ENCODE data around the gene ETV6. TPM values are rescaled to one million over a fixed set of nuclear protein-coding genes. Genes with fewer than 3 reads are reported as not detected.

The ETV6 gene
- total RNA-seq, 1 experiment from 2014 or later, result 1.9 TPM

DNA sequence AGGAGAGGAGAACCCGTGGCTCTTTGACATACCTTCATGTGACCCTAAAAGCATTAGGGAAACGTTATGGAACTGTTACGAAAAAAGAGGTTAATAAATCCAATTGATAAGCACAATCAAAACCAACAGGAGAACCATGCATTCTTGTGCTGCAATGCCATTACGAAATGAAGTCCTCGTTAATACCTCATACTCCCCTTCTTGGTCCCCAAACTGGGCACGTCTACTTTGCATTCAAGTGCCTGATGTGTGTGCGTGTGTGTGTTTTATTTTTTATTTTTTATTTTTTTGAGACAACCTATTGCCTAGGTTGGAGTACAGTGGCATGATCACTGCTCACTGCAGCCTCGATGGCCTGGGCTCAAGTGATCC lies 150.0 kb downstream of the ETV6 start:
- no peak for DNase-seq (ENCODE audit: low spot score)

DNA sequence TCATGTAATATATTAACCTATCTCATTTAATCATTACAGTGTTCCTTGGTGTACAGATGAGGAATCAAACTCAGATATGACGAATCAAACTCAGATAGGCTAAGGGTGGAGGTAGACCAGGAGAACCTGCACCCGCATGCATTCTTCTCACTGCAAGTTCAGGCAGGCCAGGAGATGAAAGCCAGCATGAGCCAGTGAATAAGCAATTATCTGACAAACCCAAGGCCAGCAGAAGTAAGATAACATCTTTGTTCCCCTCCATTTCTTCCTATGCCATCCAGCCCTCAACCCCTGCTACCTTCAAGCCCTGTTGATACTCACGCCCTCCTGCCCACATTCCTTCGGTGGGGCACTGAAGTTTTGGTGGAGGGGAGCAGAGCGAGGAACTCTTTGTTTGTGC lies 152.2 kb downstream of the ETV6 start:
- no peak for DNase-seq (ENCODE audit: low spot score)

DNA sequence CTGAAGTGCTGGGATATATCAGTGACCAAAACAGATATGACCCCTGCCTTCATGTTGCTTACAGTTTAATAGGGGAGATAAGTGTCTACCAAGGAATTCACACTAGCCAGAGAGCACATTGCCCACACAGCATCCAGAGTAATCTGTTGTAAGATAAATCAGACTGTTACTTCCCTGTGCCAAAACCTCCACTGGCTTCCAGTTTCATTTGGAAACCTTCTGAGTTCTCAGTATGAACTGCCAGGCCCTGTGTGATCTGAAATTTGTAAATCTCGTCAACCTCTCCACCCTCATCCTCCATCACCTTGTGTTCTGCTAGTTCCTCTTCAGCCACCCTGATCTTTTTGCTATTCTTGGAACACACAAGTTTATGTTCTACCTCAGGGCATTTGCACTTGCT lies 154.7 kb downstream of the ETV6 start:
- DNase-seq (ENCODE audit: low spot score), result no peak

DNA sequence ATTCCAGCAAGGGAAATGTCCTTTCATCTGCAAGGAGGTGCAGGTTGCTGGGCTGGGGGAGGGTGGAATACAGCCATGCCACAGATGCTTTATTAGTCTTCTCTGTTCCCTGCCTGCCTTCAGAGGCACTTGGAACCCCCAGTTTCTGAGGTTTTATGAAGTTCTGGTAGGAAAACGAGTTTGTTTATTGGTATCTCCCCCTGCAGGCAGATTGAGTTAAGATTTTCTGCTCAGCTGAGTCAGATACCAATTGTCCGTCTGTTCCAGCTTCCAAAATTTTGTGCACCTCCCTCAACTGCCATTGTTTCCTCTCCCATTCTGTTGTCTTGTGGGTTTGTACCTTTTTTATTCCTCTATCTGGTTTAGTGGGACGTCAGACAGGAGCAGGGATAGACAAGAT lies 155.6 kb downstream of the ETV6 start:
- no peak for DNase-seq (ENCODE audit: low spot score)

GRCh38 chr12:11805680-11806079 lies 156.2 kb downstream of the ETV6 start:
- DNase-seq (ENCODE audit: low spot score), result no peak

GRCh38 chr12:11807458-11807857 lies 158.0 kb downstream of the ETV6 start:
- DNase-seq (ENCODE audit: low spot score), result no peak

DNA sequence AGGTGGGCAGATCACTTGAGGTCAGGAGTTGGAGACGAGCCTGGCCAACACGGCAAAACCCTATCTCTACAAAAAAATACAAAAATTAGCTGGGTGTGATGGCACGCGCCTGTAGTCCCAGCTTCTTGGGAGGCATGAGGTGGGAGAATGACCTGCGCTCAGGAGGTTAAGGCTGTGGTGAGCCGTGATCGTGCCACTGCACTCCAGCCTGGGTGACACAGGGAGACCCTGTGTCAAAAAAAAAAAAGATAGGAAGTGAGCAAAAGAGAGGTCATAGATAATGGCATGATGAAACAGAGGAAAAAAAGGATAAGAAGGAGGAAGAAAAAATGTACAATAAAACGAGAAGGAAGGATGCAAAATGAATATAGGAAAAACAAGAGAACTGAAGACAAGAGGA lies 159.5 kb downstream of the ETV6 start:
- no peak for DNase-seq (ENCODE audit: low spot score)

GRCh38 chr12:11810206-11810545 lies 160.7 kb downstream of the ETV6 start:
- no peak for DNase-seq (ENCODE audit: low spot score)

DNA sequence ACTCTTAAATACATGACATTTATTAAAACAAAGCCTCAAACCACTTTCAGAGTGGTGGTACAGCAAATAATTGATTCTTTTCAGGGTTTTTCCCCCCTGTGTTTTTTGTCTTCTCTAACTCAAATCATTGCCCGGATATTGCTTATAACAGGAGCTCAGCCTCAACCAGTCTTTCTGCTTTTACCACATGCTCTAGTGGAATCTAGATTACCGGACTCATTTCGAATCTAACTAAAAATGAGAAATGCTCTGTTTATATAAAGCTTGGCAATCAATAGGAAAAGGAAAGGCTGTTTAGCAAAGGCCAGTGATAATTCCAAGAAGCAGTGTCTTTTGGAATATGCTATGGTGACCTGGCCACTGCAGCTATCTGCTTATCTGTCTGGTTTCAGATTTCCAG lies 161.5 kb downstream of the ETV6 start:
- DNase-seq (ENCODE audit: low spot score), result no peak

GRCh38 chr12:11812241-11812585 lies 162.7 kb downstream of the ETV6 start:
- DNase-seq (ENCODE audit: low spot score), result no peak

- no peak for DNase-seq (ENCODE audit: low spot score)
These were observed 163.3 kb downstream of the ETV6 start for GRCh38 chr12:11812586-11813437.

GRCh38 chr12:11813438-11813813 lies 164.0 kb downstream of the ETV6 start:
- DNase-seq (ENCODE audit: low spot score), result no peak

DNA sequence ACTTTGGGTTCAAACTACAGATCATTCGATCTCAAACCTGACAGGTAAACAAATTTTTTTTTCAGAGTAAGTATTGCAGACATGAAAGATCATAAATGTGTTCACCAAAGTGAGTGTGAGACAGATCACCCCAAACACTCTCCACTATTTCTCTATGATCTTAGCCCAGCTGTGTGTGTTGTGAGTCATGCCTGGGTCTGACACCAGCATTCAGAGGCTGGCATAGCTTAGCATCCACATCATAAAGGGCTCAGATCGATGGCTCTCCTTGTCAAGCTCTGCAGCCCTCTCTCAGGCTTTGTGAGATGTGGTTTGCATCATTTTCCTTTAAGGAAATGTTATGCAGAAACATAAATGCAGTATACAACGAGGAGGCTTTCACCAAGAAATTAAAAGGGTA lies 164.9 kb downstream of the ETV6 start:
- peak; percentile 51 for DNase-seq (ENCODE audit: low spot score)

DNA sequence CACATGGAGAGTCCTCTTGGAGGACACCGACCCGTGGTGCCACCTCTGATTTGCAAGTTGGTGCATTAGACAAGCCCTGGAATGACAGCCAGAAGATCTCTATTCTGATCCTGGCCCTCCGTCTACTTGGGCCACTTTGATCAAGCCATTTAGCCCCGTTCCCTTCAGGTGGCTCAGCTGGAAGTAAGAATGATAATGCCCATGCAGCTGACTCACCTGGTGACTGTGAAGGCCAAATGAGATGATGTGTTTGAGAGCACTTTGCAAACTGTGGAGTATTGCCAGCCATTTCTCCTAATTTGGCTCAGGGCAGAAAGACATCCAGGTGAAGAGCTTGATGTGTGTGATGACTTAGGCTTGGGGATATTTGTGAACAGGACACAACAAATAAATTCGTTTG lies 165.9 kb downstream of the ETV6 start:
- DNase-seq (ENCODE audit: low spot score), result no peak

- DNase-seq (ENCODE audit: low spot score), result no peak
These were observed 170.2 kb downstream of the ETV6 start for GRCh38 chr12:11819643-11820042.

DNA sequence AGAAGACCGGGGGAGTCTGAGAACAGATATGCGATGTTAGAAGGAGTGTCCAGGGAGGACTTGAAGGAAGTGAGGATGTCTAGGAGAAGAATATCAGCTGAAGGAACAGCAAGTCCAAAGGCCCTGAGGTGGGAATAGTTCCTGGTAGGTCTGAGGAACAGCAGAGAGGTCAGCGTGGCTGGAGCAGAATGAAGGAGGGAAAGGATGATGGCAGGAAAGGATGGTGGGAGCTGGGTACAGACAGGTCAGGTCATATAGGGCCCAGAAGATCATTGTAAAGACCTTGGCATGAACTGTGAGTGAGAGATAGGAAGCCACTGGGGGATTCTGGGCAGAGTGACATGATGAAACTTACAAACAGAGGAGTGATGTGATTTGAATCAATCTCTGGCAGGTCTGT lies 171.0 kb downstream of the ETV6 start:
- no peak for DNase-seq (ENCODE audit: low spot score)

DNA sequence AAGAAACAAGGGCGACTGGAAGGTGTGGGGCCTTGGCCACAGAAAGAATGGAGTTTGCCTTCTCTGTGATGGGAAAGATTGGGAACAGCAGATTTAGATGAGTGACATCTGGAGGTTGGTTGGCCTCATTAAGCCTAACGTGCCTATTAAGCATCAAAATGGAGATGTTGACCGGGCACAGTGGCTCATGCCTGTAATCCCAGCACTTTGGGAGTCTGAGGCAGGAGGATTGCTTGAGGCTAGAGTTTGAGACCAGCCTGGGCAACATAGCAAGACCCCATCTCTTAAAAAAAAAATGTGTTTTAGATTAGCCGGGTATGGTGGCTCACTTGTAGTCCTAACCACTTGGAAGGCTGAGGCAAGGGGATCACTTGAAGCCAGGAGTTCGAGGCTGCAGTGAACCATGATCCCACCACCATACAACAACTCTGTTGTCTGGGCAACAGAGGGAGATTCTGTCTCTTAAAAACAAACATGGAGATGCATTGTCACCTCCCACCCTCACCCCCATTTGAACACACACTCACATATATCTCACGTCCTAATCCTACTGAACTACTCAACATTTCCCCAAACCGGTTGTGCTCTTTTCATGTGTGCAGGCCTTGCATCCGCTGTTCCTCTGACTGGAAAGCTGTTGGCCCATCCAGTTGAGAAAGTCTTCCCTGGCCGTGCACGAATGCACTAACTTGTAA lies 172.1 kb downstream of the ETV6 start:
- DNase-seq (ENCODE audit: low spot score), result no peak

- DNase-seq (ENCODE audit: low spot score), result peak; percentile 35
These were observed 172.8 kb downstream of the ETV6 start for GRCh38 chr12:11822081-11822834.

DNA sequence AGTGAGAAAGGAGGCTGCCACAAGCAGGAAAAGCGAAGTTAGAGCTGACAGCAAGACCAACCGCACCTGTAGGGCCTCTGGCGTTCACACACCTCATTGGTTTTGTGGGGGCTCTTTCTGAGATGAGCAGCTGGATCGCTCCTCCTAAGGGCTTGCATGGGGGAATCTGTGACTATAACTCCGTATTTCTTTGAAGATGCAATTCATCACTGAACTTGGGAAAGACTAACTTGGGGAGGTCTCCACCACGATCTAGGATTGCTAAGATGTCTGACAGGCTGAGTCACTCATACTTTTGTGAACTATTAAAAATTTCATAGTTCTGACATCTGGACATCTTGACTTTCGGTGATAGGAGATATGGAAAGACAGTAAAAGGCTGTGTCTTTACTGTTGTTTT lies 173.6 kb downstream of the ETV6 start:
- DNase-seq (ENCODE audit: low spot score), result no peak

DNA sequence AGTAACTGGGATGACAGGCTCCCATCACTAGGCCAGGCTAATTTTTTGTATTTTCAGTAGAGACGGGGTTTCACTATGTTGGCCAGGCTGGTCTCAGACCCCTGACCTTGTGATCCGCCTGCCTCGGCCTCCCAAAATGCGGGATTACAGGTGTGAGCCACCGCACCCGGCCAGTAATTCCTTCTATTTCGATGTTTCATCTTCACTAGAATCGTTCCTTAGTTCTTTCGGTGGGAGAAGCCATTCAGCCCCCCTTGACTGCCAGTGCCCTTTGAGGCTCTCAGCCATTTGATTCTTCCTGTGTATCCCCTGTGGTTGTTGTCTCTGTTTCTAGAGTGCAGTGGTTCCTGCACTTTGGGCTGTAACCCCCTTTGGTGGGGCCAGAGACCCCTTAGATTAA lies 174.1 kb downstream of the ETV6 start:
- DNase-seq (ENCODE audit: low spot score), result no peak

DNA sequence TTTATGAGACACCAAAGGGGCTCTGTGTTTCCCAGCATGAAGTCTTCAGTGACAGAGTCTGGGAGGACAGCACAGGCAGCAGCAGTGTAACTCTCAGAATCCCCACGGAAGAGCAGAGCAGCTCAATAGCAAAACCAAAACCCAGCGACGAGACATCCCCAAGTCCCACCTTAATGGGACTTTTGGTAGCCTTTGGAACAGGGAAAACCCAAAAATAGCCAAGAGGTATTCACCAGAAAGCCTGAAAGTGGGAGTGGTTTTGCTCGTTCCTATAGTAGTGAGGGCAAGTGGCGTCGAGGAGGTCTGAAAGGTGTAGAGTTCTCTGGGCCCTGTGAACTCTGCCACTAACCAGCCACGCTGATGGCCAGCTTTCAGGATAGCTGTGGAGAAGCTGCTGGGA lies 174.6 kb downstream of the ETV6 start:
- no peak for DNase-seq (ENCODE audit: low spot score)

GRCh38 chr12:11824736-11825135 lies 175.3 kb downstream of the ETV6 start:
- no peak for DNase-seq (ENCODE audit: low spot score)

- no peak for DNase-seq (ENCODE audit: low spot score)
These were observed 175.8 kb downstream of the ETV6 start for GRCh38 chr12:11825278-11825677.

Data from A172 (cell line).